ENCODE data around the gene IGFBP7. TPM values are rescaled to one million over a fixed set of nuclear protein-coding genes. Genes with fewer than 3 reads are reported as not detected.

Gene IGFBP7
- total RNA-seq, 4 donors from 2014 or later, result 1,415 to 3,184 (median 2,179) TPM

DNA sequence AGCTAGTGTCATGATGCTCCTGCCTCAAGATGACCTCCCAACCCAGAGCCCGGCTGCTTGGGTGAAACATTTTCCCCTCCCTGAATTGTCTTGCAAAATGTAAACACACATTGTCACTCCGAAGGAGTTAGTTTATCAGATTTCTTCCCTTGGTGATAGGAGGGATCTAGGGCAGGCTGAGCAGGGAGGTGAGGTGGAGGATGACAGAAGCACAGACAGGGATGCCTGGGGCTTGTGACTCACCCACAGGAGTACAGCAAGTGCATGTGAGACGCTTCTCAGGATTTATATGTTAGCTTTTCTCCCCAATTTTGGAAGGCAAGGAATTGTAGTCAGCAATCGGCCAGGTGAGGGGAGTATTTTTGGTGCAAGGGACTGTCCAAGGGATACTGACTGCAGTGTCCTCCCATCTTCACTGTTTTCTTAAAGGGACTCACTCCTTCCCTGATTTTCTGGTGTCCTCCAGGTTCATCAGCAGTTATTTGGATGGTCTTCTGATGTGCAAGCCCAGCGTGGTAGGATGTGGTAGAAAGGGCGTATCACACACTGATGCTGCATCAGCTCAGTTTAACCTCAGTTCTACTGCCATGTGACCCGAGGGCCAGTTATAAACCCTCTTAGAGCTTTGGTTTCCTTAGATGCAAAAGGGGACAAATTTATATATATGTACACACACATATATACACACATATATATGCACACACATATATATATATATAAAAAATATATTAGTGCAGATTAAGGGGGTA, 46.2 kb upstream of the IGFBP7 start:
- no peaks in the 10 kb centered on the region for H3K4me1 ChIP-seq
- no peak overlapping the region for H3K27ac ChIP-seq
- TF ChIP-seq EP300 (IDR thresholded peaks at IDR 0.05) (no peak), POLR2A (IDR thresholded peaks at IDR 0.05) (no peak)
- TF ChIP-seq, protein P1, sequence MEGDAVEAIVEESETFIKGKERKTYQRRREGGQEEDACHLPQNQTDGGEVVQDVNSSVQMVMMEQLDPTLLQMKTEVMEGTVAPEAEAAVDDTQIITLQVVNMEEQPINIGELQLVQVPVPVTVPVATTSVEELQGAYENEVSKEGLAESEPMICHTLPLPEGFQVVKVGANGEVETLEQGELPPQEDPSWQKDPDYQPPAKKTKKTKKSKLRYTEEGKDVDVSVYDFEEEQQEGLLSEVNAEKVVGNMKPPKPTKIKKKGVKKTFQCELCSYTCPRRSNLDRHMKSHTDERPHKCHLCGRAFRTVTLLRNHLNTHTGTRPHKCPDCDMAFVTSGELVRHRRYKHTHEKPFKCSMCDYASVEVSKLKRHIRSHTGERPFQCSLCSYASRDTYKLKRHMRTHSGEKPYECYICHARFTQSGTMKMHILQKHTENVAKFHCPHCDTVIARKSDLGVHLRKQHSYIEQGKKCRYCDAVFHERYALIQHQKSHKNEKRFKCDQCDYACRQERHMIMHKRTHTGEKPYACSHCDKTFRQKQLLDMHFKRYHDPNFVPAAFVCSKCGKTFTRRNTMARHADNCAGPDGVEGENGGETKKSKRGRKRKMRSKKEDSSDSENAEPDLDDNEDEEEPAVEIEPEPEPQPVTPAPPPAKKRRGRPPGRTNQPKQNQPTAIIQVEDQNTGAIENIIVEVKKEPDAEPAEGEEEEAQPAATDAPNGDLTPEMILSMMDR (IDR thresholded peaks at IDR 0.05), result no peak
- no peak for DNase-seq (ENCODE audit: low spot score in 2 of 2)
- WGBS, 2 donors, result 86 to 90% methylated on average over 7 of the region's 7 CpGs
- no peaks in the 10 kb centered on the region for H3K36me3 ChIP-seq
- H3K9me3 ChIP-seq, result peaks cover 0 to 4% (median 0%) of the 10 kb centered on the region in 4 donors
- no peaks in the 10 kb centered on the region for H3K27me3 ChIP-seq
- H3K4me3 ChIP-seq, result no peak overlapping the region

DNA sequence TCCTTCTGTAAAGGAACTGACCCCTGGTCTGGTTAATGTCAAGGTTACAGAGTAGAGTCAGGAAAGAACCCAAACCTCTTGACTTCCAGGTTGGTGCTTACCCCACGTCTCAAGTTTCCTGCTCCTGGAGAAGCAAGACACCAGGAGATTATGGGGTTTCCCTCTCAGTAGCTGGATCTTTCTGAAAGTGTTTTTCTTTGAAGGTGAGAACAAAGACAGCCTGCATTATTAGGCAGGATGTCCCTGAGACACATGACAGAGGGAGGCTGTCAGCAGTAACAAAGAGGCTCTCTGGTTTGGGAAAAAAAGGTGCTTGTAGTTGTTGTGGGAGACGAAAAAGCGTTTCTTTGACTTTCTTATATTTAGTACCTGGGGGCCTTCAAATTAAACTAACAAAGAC, 44.7 kb upstream of the IGFBP7 start:
- no peaks in the 10 kb centered on the region for H3K4me1 ChIP-seq
- WGBS, 2 donors, result 78 to 85% methylated on average over 3 of the region's 3 CpGs
- no peak for DNase-seq (ENCODE audit: low spot score in 2 of 2)
- H3K4me3 ChIP-seq, result no peak overlapping the region
- TF ChIP-seq POLR2A (IDR thresholded peaks at IDR 0.05), result no peak
- no peak for TF ChIP-seq EP300 (IDR thresholded peaks at IDR 0.05)
- TF ChIP-seq, protein P1 (IDR thresholded peaks at IDR 0.05), result no peak
- H3K27ac ChIP-seq, result no peak overlapping the region
- H3K27me3 ChIP-seq, result no peaks in the 10 kb centered on the region
- H3K36me3 ChIP-seq, result no peaks in the 10 kb centered on the region
- peaks cover 0 to 4% (median 0%) of the 10 kb centered on the region in 4 donors for H3K9me3 ChIP-seq

DNA sequence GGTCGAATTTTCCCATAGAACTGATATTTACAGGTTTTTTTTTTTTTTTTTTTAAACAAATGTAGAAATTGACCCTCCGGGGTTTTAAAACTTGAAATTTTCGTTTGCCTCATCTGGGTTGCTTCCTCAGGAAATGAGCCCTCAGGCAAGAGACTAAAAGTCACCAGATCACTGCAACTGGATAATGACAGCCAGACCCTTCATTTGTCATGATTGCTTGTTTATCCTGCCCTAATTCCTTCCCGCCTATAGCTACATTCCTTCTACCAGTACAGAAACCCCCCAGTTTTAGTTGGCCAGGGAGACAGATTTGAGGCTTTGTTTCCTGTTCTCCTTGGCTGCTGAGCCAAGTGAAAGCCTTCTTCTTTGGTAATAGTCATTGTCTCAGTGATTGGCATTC, 44.0 kb upstream of the IGFBP7 start:
- Histone ChIP-seq H3K9me3 (peaks cover 0 to 4% (median 0%) of the 10 kb centered on the region in 4 donors), H3K27me3 (no peaks in the 10 kb centered on the region), H3K36me3 (no peaks in the 10 kb centered on the region), H3K4me1 (no peaks in the 10 kb centered on the region), H3K4me3 (no peak overlapping the region), H3K27ac (no peak overlapping the region)
- no peak for DNase-seq (ENCODE audit: low spot score in 2 of 2)
- no peak for TF ChIP-seq POLR2A (IDR thresholded peaks at IDR 0.05)
- TF ChIP-seq, protein P1 (IDR thresholded peaks at IDR 0.05), result no peak
- no peak for TF ChIP-seq EP300 (IDR thresholded peaks at IDR 0.05)
- 43 to 51% methylated on average over 4 of the region's 4 CpGs for WGBS, 2 donors

DNA sequence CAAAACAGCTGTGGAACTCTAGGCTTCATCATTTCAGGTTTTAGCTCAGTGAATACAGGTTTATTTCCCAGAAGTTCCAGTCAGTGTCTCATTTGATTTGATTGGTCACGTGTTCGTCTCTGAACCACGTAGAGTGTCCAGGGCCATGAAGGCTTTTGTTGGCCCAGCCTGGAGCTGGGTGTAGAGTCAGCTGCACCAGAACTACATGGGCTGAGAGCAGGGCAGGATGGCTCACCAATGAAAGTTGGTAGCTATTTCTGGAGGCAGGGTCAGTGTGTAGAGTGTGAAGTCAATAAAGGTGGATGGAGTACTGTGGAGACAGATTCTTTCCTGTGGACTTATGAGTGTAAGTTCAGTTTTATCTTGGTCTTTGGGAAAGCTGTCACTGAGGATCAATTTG, 43.0 kb upstream of the IGFBP7 start:
- peaks cover 0 to 4% (median 0%) of the 10 kb centered on the region in 4 donors for H3K9me3 ChIP-seq
- TF ChIP-seq, protein P1 (IDR thresholded peaks at IDR 0.05), result no peak
- TF ChIP-seq POLR2A (IDR thresholded peaks at IDR 0.05) (no peak), EP300 (IDR thresholded peaks at IDR 0.05) (no peak)
- no peaks in the 10 kb centered on the region for H3K27me3 ChIP-seq
- H3K4me3 ChIP-seq, result no peak overlapping the region
- H3K27ac ChIP-seq, result no peak overlapping the region
- DNase-seq (ENCODE audit: low spot score in 2 of 2), result no peak
- H3K36me3 ChIP-seq, result no peaks in the 10 kb centered on the region
- no peaks in the 10 kb centered on the region for H3K4me1 ChIP-seq
- WGBS, 2 donors, result 92 to 95% methylated on average over 3 of the region's 3 CpGs

DNA sequence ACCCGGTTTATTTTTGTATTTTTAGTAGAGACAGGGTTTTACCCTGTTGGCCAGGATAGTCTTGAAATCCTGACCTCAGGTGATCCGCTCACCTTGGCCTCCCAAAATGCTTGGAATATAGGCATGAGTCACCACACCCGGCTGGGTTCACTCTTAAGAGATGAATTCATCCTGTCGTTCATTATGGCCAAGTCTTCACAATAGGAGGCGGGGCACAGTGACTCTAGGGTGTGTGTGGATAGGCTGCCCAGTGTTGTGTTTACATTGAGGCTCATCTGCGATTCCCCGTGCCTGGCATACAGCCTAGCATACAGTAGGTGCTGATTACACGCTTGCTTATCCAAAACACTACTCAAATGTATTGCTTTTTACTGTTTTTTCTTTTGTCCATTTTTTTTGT, 41.3 kb upstream of the IGFBP7 start:
- Histone ChIP-seq H3K36me3 (no peaks in the 10 kb centered on the region), H3K9me3 (peaks cover 0 to 4% (median 0%) of the 10 kb centered on the region in 4 donors), H3K4me1 (no peaks in the 10 kb centered on the region), H3K4me3 (no peak overlapping the region), H3K27me3 (no peaks in the 10 kb centered on the region), H3K27ac (no peak overlapping the region)
- no peak for TF ChIP-seq POLR2A (IDR thresholded peaks at IDR 0.05)
- no peak for TF ChIP-seq EP300 (IDR thresholded peaks at IDR 0.05)
- TF ChIP-seq, protein P1 (IDR thresholded peaks at IDR 0.05), result no peak
- 80 to 82% methylated on average over 8 of the region's 8 CpGs for WGBS, 2 donors
- no peak for DNase-seq (ENCODE audit: low spot score in 2 of 2)
